ENCODE results near the gene MYOM3.

Gene MYOM3

DNA sequence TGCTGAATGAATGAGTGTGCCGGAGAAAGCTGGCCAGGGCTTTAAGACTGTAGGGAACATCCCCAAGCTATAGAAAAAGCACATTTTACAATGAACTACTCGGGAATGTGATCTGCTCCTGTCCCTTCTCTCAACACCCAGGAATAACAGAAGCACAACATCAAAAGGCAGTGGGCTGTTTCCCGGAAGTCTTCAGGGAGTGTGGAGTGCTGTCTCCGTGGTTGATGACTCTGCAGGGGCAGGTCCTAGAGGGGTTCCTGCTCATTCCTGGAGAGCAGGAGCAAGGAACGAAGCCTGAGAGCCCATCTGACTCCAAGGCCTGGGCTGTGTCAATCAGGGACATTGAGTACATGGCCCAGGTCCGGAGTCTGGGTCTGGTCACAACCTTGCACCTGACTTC lies 35.9 kb upstream of the MYOM3 start:
- Histone ChIP-seq H3K9me3 (replicated peaks in 1 of 2; ENCODE audit: control insufficient read depth in 2 of 2, insufficient read depth in 1 of 2, low read depth in 1 of 2, low read length in 2 of 2) (no peaks in the 10 kb centered on the region), H3K14ac (ENCODE audit: low read length) (no peak overlapping the region), H3K27me3 (ENCODE audit: control insufficient read depth in 3 of 3, insufficient read depth in 3 of 3, low read depth in 1 of 3, low read length in 3 of 3) (peaks cover 0 to 48% (median 0%) of the 10 kb centered on the region in 3 experiments), H3K36me3 (replicated peaks in 1 of 2; ENCODE audit: control insufficient read depth in 2 of 2, insufficient read depth in 2 of 2, low read length in 2 of 2) (no peaks in the 10 kb centered on the region), H3K4ac (ENCODE audit: low read length) (no peak overlapping the region), H3K23ac (ENCODE audit: low read depth, low read length, poor library complexity) (no peak overlapping the region), H2BK120ac (ENCODE audit: low read depth, low read length) (no peak overlapping the region), H3K9ac (ENCODE audit: low read depth, low read length, poor library complexity) (no peak overlapping the region), H3K27ac (replicated peaks; ENCODE audit: low read length) (no peak overlapping the region), H3K4me2 (ENCODE audit: insufficient read depth, low read length, poor library complexity, severe bottlenecking) (no peak overlapping the region), H2BK12ac (ENCODE audit: low read length) (no peak overlapping the region), H2AK5ac (ENCODE audit: low read depth, low read length) (no peak overlapping the region), H4K8ac (ENCODE audit: low read depth, low read length) (no peak overlapping the region), H2AFZ (ENCODE audit: low read length) (no peak overlapping the region), H3K79me1 (ENCODE audit: low read depth, low read length) (no peaks in the 10 kb centered on the region), H4K91ac (ENCODE audit: low read depth, low read length, poor library complexity) (no peak overlapping the region), H2BK15ac (ENCODE audit: low read length) (no peak overlapping the region), H2BK5ac (ENCODE audit: low read length) (no peak overlapping the region), H3K18ac (ENCODE audit: low read length) (no peak overlapping the region), H3K4me1 (ENCODE audit: control insufficient read depth in 2 of 2, insufficient read depth in 1 of 2, low read depth in 1 of 2, low read length in 2 of 2) (peaks cover 0 to 6% of the 10 kb centered on the region in 2 donors), H3K4me3 (ENCODE audit: low read length in 2 of 2) (no peak overlapping the region)
- WGBS, 2 donors (ENCODE audit: extremely low coverage in 2 of 2, insufficient read length in 2 of 2, insufficient replicate concordance in 1 of 2), result no CpG with 5 or more reads among the region's 6 CpGs
- no peak for DNase-seq (ENCODE audit: low spot score)

DNA sequence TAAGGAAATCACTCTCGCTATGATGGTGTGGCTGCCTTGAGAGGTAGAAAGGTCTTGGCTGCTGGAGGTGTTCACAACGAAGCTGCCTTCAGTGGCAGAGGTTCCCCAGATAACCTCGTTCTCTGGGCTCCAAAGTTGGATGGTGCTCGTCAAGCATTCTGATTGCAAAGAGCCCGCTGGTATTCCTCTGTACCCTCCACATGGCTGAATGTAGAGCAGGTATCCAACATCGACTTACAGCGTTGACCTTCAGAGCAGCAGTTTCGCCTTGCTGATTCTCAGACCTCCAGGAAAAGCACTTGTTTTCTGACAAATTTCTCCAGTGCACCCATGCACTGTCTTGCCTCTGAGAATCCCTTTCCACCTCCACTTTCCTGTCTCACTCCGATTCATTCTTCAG lies 35.3 kb upstream of the MYOM3 start:
- no peaks in the 10 kb centered on the region for H3K36me3 ChIP-seq (replicated peaks in 1 of 2; ENCODE audit: control insufficient read depth in 2 of 2, insufficient read depth in 2 of 2, low read length in 2 of 2)
- H3K79me1 ChIP-seq (ENCODE audit: low read depth, low read length), result no peaks in the 10 kb centered on the region
- H3K27ac ChIP-seq (replicated peaks; ENCODE audit: low read length), result no peak overlapping the region
- no peak overlapping the region for H2AFZ ChIP-seq (ENCODE audit: low read length)
- H3K9ac ChIP-seq (ENCODE audit: low read depth, low read length, poor library complexity), result no peak overlapping the region
- no peak overlapping the region for H4K91ac ChIP-seq (ENCODE audit: low read depth, low read length, poor library complexity)
- H3K4ac ChIP-seq (ENCODE audit: low read length), result no peak overlapping the region
- H2BK5ac ChIP-seq (ENCODE audit: low read length), result no peak overlapping the region
- no peaks in the 10 kb centered on the region for H3K9me3 ChIP-seq (replicated peaks in 1 of 2; ENCODE audit: control insufficient read depth in 2 of 2, insufficient read depth in 1 of 2, low read depth in 1 of 2, low read length in 2 of 2)
- H2AK5ac ChIP-seq (ENCODE audit: low read depth, low read length), result no peak overlapping the region
- H3K27me3 ChIP-seq (ENCODE audit: control insufficient read depth in 3 of 3, insufficient read depth in 3 of 3, low read depth in 1 of 3, low read length in 3 of 3), result peaks cover 0 to 48% (median 0%) of the 10 kb centered on the region in 3 experiments
- H3K4me3 ChIP-seq (ENCODE audit: low read length in 2 of 2), result no peak overlapping the region
- H3K4me2 ChIP-seq (ENCODE audit: insufficient read depth, low read length, poor library complexity, severe bottlenecking), result no peak overlapping the region
- WGBS, 2 donors (ENCODE audit: extremely low coverage in 2 of 2, insufficient read length in 2 of 2, insufficient replicate concordance in 1 of 2), result no CpG with 5 or more reads among the region's 9 CpGs
- no peak overlapping the region for H2BK12ac ChIP-seq (ENCODE audit: low read length)
- no peak for DNase-seq (ENCODE audit: low spot score)
- H2BK15ac ChIP-seq (ENCODE audit: low read length), result no peak overlapping the region
- H4K8ac ChIP-seq (ENCODE audit: low read depth, low read length), result no peak overlapping the region
- no peak overlapping the region for H3K18ac ChIP-seq (ENCODE audit: low read length)
- no peak overlapping the region for H2BK120ac ChIP-seq (ENCODE audit: low read depth, low read length)
- H3K4me1 ChIP-seq (ENCODE audit: control insufficient read depth in 2 of 2, insufficient read depth in 1 of 2, low read depth in 1 of 2, low read length in 2 of 2), result peaks cover 0 to 5% of the 10 kb centered on the region in 2 donors
- no peak overlapping the region for H3K14ac ChIP-seq (ENCODE audit: low read length)
- H3K23ac ChIP-seq (ENCODE audit: low read depth, low read length, poor library complexity), result no peak overlapping the region

DNA sequence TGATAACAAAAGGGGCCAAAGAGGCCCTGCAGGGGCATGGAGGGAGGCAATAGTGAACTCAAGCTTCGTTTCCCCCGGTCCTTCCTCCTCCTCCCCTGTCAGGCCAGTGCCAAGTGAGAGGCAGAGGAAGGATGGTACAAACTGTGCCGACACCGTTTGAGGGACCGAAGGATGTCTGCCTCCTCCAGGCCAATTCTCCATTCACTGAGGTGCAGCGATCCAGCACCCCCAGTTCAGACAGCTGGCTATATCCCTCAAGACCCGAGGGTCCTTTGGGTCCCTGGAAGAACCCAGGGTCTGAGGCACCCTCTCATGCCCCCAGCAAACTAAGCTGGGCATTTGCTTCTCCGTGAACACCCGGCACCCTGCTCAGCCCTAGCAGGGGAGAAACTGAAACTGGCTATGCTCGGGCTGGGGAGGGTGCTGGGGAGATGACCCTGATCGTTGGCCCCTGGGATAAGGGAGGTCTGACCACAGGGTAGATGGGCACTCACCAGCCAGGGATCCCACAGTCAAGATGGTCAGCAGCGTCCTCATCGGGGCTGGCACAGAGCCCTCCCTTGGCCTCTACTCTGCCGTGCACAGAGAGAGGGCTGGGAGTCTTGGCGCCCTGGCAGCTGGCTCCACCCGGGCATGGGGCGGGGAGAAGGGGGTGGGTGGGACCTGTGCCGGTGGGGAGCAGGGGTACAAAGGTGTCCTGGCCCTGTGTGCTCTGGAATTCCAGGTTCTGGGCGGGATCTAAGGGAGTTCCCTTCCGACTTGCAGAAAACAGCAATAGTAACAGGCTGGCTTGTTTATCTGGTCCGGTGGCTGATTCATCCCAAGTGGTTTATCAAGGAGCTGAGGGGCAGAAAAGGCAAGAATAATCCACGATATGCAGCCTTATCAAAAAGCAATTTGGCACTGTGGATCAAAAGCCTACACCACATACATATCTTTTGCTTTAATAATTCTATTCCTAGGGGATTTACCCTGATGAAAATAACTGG lies 30.9 kb upstream of the MYOM3 start, which contains the start of gene IL22RA1:
IL22RA1 (minus strand) TSS at position 595 of the 989 bp plus-strand sequence; CDS start at position 537, 58 bp downstream.
- Histone ChIP-seq H3K4me3 (ENCODE audit: low read length in 2 of 2) (no peak within 1 kb of the TSS), H2AK5ac (ENCODE audit: low read depth, low read length) (peak within 1 kb of the TSS; percentile 43), H3K9ac (ENCODE audit: low read depth, low read length, poor library complexity) (no peak within 1 kb of the TSS), H3K9me3 (replicated peaks in 1 of 2; ENCODE audit: control insufficient read depth in 2 of 2, insufficient read depth in 1 of 2, low read depth in 1 of 2, low read length in 2 of 2) (no peaks in the 10 kb centered on the region), H3K18ac (ENCODE audit: low read length) (peak within 1 kb of the TSS; percentile 54), H2BK15ac (ENCODE audit: low read length) (no peak within 1 kb of the TSS), H4K91ac (ENCODE audit: low read depth, low read length, poor library complexity) (no peak within 1 kb of the TSS), H2BK5ac (ENCODE audit: low read length) (no peak within 1 kb of the TSS), H2BK12ac (ENCODE audit: low read length) (no peak within 1 kb of the TSS), H3K27me3 (ENCODE audit: control insufficient read depth in 3 of 3, insufficient read depth in 3 of 3, low read depth in 1 of 3, low read length in 3 of 3) (peaks cover 0 to 26% (median 0%) of the 10 kb centered on the region in 3 experiments), H3K36me3 (replicated peaks in 1 of 2; ENCODE audit: control insufficient read depth in 2 of 2, insufficient read depth in 2 of 2, low read length in 2 of 2) (no peaks in the 10 kb centered on the region), H3K14ac (ENCODE audit: low read length) (no peak within 1 kb of the TSS), H2BK120ac (ENCODE audit: low read depth, low read length) (no peak within 1 kb of the TSS), H3K23ac (ENCODE audit: low read depth, low read length, poor library complexity) (peak within 1 kb of the TSS; percentile 5), H4K8ac (ENCODE audit: low read depth, low read length) (no peak within 1 kb of the TSS), H3K4me1 (ENCODE audit: control insufficient read depth in 2 of 2, insufficient read depth in 1 of 2, low read depth in 1 of 2, low read length in 2 of 2) (no peaks in the 10 kb centered on the region), H3K27ac (replicated peaks; ENCODE audit: low read length) (no peak within 1 kb of the TSS), H3K79me1 (ENCODE audit: low read depth, low read length) (no peaks in the 10 kb centered on the region), H3K4me2 (ENCODE audit: insufficient read depth, low read length, poor library complexity, severe bottlenecking) (no peak within 1 kb of the TSS), H2AFZ (ENCODE audit: low read length) (no peak within 1 kb of the TSS), H3K4ac (ENCODE audit: low read length) (no peak within 1 kb of the TSS)
- WGBS, 2 donors (ENCODE audit: extremely low coverage in 2 of 2, insufficient read length in 2 of 2, insufficient replicate concordance in 1 of 2), result no CpG with 5 or more reads among the region's 22 CpGs
- no peak for DNase-seq (ENCODE audit: low spot score)

DNA sequence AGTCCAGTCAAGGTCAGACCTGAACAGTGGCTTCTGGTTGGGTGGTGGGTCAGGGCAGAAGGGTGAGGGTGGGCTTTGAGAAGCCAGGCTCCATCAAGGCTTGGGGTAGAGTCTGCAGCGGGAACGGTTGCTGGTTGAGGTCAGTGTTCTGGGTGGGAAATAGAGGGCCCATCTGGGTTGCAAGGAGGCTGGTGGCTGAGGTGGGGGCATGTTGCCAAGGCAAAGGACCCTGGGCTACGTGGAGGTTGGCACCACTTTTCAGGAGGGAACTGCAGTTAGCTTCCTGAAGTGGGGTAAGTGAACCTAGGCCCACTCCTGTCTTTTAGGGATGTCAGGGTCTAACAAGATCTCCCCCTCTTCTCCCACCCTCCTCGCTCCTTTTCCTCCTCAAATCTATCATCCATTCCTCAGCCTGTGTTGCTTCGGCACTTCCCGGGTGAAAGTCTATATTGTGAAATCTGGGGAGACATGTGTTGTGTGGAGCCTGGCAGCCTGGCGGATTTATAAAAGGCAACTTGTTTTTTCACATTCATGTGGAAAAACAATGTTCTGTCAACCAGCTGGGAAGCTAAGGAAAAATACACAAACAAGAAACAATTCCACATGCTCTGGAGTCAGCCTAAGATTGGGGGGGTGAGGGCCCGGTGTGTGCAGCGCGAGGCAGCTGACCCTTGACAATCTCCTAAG lies 29.5 kb upstream of the MYOM3 start:
- DNase-seq (ENCODE audit: low spot score), result no peak
- no peak overlapping the region for H3K9ac ChIP-seq (ENCODE audit: low read depth, low read length, poor library complexity)

More for the DNA sequence above, 29.5 kb upstream of the MYOM3 start:
- H2BK12ac ChIP-seq (ENCODE audit: low read length), result no peak overlapping the region
- H3K14ac ChIP-seq (ENCODE audit: low read length), result no peak overlapping the region
- H3K36me3 ChIP-seq (replicated peaks in 1 of 2; ENCODE audit: control insufficient read depth in 2 of 2, insufficient read depth in 2 of 2, low read length in 2 of 2), result no peaks in the 10 kb centered on the region
- H3K27me3 ChIP-seq (ENCODE audit: control insufficient read depth in 3 of 3, insufficient read depth in 3 of 3, low read depth in 1 of 3, low read length in 3 of 3), result peaks cover 0 to 26% (median 0%) of the 10 kb centered on the region in 3 experiments
- no peak overlapping the region for H3K18ac ChIP-seq (ENCODE audit: low read length)
- H2AFZ ChIP-seq (ENCODE audit: low read length), result no peak overlapping the region
- WGBS, 2 donors (ENCODE audit: extremely low coverage in 2 of 2, insufficient read length in 2 of 2, insufficient replicate concordance in 1 of 2), result no CpG with 5 or more reads among the region's 10 CpGs
- H4K8ac ChIP-seq (ENCODE audit: low read depth, low read length), result no peak overlapping the region
- no peak overlapping the region for H2AK5ac ChIP-seq (ENCODE audit: low read depth, low read length)
- no peaks in the 10 kb centered on the region for H3K79me1 ChIP-seq (ENCODE audit: low read depth, low read length)
- H2BK15ac ChIP-seq (ENCODE audit: low read length), result no peak overlapping the region
- no peaks in the 10 kb centered on the region for H3K9me3 ChIP-seq (replicated peaks in 1 of 2; ENCODE audit: control insufficient read depth in 2 of 2, insufficient read depth in 1 of 2, low read depth in 1 of 2, low read length in 2 of 2)
- H2BK120ac ChIP-seq (ENCODE audit: low read depth, low read length), result no peak overlapping the region
- H3K27ac ChIP-seq (replicated peaks; ENCODE audit: low read length), result no peak overlapping the region
- no peak overlapping the region for H3K4me3 ChIP-seq (ENCODE audit: low read length in 2 of 2)
- H3K4me1 ChIP-seq (ENCODE audit: control insufficient read depth in 2 of 2, insufficient read depth in 1 of 2, low read depth in 1 of 2, low read length in 2 of 2), result peaks cover 0 to 1% of the 10 kb centered on the region in 2 donors
- no peak overlapping the region for H2BK5ac ChIP-seq (ENCODE audit: low read length)
- no peak overlapping the region for H3K23ac ChIP-seq (ENCODE audit: low read depth, low read length, poor library complexity)
- H3K4me2 ChIP-seq (ENCODE audit: insufficient read depth, low read length, poor library complexity, severe bottlenecking), result no peak overlapping the region
- no peak overlapping the region for H4K91ac ChIP-seq (ENCODE audit: low read depth, low read length, poor library complexity)
- no peak overlapping the region for H3K4ac ChIP-seq (ENCODE audit: low read length)

Measured in neuronal stem cell (in vitro differentiated cells).